Measurements from ENCODE around the gene GRID2. TPM values are rescaled to one million over a fixed set of nuclear protein-coding genes. Genes with fewer than 3 reads are reported as not detected.
"Not testable (repeated sequence)": the region's sequence is repeated elsewhere in the genome, so short reads cannot be mapped to it uniquely, and the experiment has no call there.

GRID2 gene
- total and polyA plus RNA-seq, 2 experiments from 2014 or later, result 0.12 TPM; not detected in 1

DNA sequence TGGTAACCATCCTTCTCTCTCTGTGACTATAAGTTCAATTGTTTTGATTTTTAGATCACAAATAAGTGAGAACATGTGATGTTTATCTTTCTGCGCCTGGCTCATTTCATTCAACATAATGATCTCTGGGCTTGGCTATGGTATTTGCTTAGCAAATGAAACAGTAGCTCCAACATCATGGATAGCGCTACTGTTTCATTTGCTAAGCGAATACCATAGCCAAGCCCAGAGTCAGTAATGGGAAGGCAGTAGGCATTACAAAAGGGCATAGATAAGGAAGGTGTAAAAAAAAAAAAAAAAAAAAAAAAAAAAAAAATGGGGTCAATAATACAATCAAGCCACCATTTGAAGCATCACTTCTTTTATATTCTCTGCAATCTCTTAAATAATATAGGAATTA, 1055.8 kb downstream of the GRID2 start:
- Histone ChIP-seq H3K36me3 (no peaks in the 10 kb centered on the region), H3K9me3 (ENCODE audit: low read depth) (no peaks in the 10 kb centered on the region), H3K27ac (no peak overlapping the region), H3K4me1 (ENCODE audit: low read depth) (no peaks in the 10 kb centered on the region), H3K27me3 (no peaks in the 10 kb centered on the region), H3K4me3 (no peak overlapping the region)
- no peak for DNase-seq (ENCODE audit: low read depth in 1 of 2, low spot score in 1 of 2)
- TF ChIP-seq, protein P1, sequence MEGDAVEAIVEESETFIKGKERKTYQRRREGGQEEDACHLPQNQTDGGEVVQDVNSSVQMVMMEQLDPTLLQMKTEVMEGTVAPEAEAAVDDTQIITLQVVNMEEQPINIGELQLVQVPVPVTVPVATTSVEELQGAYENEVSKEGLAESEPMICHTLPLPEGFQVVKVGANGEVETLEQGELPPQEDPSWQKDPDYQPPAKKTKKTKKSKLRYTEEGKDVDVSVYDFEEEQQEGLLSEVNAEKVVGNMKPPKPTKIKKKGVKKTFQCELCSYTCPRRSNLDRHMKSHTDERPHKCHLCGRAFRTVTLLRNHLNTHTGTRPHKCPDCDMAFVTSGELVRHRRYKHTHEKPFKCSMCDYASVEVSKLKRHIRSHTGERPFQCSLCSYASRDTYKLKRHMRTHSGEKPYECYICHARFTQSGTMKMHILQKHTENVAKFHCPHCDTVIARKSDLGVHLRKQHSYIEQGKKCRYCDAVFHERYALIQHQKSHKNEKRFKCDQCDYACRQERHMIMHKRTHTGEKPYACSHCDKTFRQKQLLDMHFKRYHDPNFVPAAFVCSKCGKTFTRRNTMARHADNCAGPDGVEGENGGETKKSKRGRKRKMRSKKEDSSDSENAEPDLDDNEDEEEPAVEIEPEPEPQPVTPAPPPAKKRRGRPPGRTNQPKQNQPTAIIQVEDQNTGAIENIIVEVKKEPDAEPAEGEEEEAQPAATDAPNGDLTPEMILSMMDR (IDR thresholded peaks at IDR 0.05; ENCODE audit: low read depth, low read length), result no peak

DNA sequence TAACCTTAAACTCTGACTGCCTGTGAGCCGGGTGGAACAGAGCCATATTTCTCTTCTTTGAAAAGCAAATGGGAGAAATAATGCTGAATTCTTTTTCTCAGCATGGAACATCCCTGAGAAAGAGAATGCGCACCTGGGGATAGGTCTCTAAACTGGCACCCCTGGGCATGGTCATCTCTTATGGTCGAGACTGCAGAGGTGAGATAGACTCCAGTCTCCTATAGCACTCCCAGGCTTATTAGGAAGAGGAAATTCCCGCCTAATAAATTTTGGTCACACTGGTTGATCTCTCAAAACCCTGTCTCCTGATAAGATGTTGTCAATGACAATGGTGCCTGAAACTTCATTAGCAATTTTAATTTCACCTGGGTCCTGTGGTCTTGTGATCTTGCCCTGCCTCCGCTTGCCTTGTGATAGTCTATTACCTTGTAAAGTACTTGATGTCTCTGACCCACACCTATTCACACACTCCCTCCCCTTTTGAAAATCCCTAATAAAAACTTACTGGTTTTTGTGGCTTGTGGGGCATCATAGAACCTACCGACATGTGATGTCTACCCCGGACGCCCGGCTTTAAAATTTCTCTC, 1062.5 kb downstream of the GRID2 start:
- H3K4me1 ChIP-seq (ENCODE audit: low read depth); H3K36me3 ChIP-seq; DNase-seq (ENCODE audit: low read depth in 1 of 2, low spot score in 1 of 2); H3K4me3 ChIP-seq; H3K27ac ChIP-seq; H3K27me3 ChIP-seq; H3K9me3 ChIP-seq (ENCODE audit: low read depth): not testable (repeated sequence)

DNA sequence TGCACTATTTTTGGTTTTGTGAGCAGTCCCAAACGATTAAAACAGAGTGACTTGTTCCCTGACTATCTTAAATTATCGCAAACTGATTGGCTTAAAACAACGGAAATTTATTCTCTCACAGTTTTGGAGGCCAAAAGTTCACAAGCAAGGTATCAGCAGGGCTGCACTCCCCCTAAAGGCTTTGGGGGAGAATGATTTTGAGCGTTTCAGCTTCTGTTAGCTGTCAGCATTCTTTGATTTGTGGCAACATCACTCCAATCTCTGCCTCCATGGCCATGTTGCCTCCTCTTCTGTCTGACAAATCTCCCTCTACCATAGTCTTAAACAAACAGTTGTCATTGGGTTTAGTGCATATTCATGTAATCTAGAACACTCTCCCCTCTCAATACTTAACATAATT, 1065.2 kb downstream of the GRID2 start:
- no peak for DNase-seq (ENCODE audit: low read depth in 1 of 2, low spot score in 1 of 2)
- Histone ChIP-seq H3K27ac (no peak overlapping the region), H3K4me3 (no peak overlapping the region), H3K4me1 (ENCODE audit: low read depth) (no peaks in the 10 kb centered on the region), H3K36me3 (no peaks in the 10 kb centered on the region), H3K9me3 (ENCODE audit: low read depth) (no peaks in the 10 kb centered on the region), H3K27me3 (no peaks in the 10 kb centered on the region)
- TF ChIP-seq, protein P1 (IDR thresholded peaks at IDR 0.05; ENCODE audit: low read depth, low read length), result no peak

DNA sequence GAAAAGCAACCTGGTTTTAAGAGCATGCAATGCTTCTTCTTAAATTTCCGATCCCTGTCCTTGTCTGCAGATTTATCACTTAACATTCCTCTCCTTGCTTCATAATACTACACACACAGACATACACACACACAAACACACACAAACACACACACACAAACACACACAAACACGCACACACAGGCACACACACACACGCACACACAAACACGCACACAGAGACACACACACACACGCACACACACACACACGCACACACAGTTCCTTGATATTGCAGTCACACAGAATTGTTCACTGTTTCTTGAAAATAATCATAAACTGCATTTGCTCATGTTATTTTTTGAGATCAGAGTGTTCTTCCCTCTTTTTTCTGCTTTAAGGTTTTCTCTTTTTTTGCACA, 1066.5 kb downstream of the GRID2 start:
- TF ChIP-seq, protein P1 (IDR thresholded peaks at IDR 0.05; ENCODE audit: low read depth, low read length), result no peak
- no peaks in the 10 kb centered on the region for H3K27me3 ChIP-seq
- no peak for DNase-seq (ENCODE audit: low read depth in 1 of 2, low spot score in 1 of 2)
- no peaks in the 10 kb centered on the region for H3K9me3 ChIP-seq (ENCODE audit: low read depth)
- no peaks in the 10 kb centered on the region for H3K4me1 ChIP-seq (ENCODE audit: low read depth)
- H3K27ac ChIP-seq, result no peak overlapping the region
- H3K4me3 ChIP-seq, result no peak overlapping the region
- no peaks in the 10 kb centered on the region for H3K36me3 ChIP-seq

DNA sequence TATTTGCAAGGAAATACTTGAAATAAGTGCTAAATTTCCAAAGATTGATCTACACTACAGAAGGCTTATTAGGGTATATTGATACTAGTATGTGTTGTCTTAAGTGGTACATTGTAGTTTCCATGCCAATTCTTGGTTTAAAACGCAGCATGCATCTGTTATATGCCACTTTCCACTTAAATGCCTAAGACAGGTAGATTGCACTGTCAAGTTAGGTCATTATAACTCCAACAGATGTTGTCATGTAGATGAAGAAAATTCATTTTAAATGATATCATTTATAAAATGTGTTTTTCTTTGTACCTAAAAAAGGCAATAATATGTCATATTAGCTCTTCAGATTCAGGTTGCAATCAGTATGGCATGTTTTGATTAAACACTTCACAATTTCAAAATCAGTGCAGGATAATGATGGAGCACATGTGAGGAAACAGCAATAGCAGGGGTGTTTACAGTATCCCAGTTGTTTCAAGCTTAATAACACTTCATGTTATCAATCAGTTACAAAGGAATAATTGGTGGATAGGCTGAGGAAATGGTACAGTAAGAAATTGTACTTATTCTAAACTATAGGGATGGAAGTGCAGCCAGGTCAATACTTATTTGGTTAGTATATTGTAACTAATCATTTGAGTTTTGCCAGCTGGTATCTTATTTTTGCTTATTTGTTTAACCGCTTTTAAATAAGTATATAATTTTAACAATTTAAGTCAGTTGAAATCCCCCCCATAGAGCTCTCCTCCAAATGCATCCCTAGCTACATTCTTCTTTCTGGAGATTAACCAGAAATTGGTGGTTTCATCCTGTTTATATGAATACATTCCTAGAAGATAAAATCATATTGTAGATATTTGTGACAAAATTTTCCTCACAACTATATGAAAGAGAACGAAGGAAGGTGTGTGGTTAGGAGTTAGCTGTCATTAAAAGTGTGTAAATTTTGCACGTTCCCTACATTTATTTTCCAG, 1070.4 kb downstream of the GRID2 start:
- no peaks in the 10 kb centered on the region for H3K27me3 ChIP-seq
- no peak overlapping the region for H3K4me3 ChIP-seq
- no peaks in the 10 kb centered on the region for H3K36me3 ChIP-seq
- TF ChIP-seq, protein P1 (IDR thresholded peaks at IDR 0.05; ENCODE audit: low read depth, low read length), result no peak
- no peaks in the 10 kb centered on the region for H3K9me3 ChIP-seq (ENCODE audit: low read depth)
- H3K4me1 ChIP-seq (ENCODE audit: low read depth), result no peaks in the 10 kb centered on the region
- DNase-seq (ENCODE audit: low read depth in 1 of 2, low spot score in 1 of 2), result no peak
- no peak overlapping the region for H3K27ac ChIP-seq

DNA sequence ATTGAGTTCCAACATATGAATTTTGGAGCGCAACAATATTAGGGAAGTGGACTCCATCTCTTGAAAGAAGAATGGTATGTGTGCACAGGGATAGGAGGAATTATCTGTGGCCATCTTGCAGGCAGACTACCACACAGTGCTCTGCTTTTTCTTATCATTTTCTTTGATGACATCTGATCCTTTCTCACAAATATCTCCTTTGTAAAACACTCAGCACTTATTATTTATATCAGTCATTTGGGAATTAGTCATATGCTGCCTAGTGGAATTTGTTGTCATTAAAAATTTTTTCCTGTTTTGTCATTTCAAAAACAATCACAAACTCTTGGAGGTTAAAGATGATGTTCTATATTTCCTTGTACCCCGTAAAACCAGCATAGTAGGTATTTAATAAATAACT, 1080.5 kb downstream of the GRID2 start:
- Histone ChIP-seq H3K36me3 (no peaks in the 10 kb centered on the region), H3K4me1 (ENCODE audit: low read depth) (no peaks in the 10 kb centered on the region), H3K27ac (no peak overlapping the region), H3K27me3 (no peaks in the 10 kb centered on the region), H3K4me3 (no peak overlapping the region), H3K9me3 (ENCODE audit: low read depth) (no peaks in the 10 kb centered on the region)
- TF ChIP-seq, protein P1 (IDR thresholded peaks at IDR 0.05; ENCODE audit: low read depth, low read length), result no peak
- no peak for DNase-seq (ENCODE audit: low read depth in 1 of 2, low spot score in 1 of 2)

Measured in cardiac muscle cell (in vitro differentiated cells and primary cell).